GM12872 (cell line): ENCODE results near the gene RGS6.
A peak's percentile ranks its signal among the peaks of the same experiment; 100 is the strongest.

ENCODE experiments used
- CTCF ChIP-seq: IDR thresholded peaks from 3 replicates; pipeline ENCODE4 v1.5.1; 2011; ENCODE audit warnings: low read depth, mild to moderate bottlenecking, low read length, moderate library complexity; ENCODE audit not compliant: insufficient read depth

RGS6 gene

DNA sequence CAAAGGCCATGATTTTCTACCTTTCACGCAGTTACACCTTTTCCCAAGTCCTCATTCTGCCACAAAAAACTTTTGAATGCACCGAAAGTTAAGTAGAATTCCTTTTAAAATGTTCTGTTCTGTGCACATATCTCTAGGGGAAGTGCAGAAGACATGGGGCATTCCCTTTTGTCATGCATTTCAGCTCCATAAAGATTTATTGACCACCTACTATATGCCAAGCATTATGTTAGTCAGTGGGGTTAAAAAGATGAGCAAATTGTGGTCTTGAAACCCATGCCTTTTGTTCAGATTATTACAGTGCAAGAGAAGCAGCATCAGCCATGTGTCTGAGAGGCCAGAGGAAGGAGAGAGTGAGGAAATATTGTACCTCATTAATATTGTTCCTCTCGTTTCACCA, 338.5 kb downstream of the RGS6 start:
- no peak for TF ChIP-seq CTCF

GRCh38 chr14:72275242-72275641, 343.0 kb downstream of the RGS6 start:
- no peak for TF ChIP-seq CTCF

- TF ChIP-seq CTCF, result no peak
Measured at GRCh38 chr14:72278316-72278715, 346.1 kb downstream of the RGS6 start.

GRCh38 chr14:72284176-72284575, 351.9 kb downstream of the RGS6 start:
- TF ChIP-seq CTCF, result no peak

GRCh38 chr14:72290241-72290640, 358.0 kb downstream of the RGS6 start:
- no peak for TF ChIP-seq CTCF

DNA sequence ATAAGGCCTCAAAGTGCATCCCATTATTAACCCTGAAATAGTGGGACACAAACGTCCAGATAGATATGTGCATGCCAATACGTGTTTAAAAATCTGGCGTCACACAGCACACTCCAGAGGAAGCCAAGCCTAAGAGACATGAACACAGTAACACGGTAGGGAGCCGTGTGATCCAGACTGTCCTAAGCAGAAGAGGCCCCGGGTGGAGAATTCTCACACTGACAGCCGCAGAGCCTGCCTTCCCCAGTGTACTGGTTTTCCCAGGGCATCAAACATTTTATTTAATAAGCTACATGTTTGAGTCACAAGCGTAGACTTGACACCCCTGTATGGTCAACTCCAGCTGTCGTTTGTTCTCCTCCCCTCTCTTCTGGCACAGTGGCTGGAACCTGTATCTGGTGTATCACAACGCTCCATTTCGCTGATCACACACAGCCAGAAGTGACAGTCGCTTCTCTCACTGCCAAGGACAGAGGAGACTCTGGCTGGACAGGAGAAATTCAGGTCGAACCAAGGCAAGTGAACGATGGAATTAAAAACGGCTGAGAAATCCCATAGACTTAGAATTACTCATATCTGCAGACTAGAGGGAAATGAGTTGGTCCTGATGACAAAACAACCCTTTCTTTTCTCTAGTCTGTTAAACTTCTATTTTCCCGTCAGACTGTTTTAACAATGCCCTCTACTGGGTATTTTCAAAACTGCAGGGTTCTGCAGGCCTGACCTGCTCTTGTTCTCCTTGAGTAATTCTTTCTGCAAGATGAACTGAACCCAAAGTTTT, 359.9 kb downstream of the RGS6 start:
- peak; percentile 72 for TF ChIP-seq CTCF

DNA sequence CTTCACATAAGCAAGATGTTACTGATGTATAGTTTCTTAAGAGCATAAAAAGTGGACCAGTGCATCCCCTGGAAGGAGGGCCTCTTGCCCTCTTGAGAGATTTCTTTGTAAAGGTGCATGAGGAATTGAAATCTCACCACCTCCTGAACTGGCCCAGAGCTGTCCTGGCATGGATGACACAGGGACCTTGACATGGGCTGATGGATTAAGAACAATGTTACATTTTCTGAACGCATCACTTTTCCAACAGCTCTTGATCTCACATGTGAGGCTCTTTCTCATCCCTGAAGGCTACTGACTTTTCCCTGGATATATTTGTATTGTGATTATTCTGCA, 360.4 kb downstream of the RGS6 start:
- TF ChIP-seq CTCF, result no peak
